Measurements from ENCODE around the gene TIGIT. TPM values are rescaled to one million over a fixed set of nuclear protein-coding genes. Genes with fewer than 3 reads are reported as not detected.
A peak's percentile ranks its signal among the peaks of the same experiment; 100 is the strongest.

The TIGIT gene
- total and polyA plus RNA-seq, 4 donors = 0.37 to 1.1 (median 0.52) TPM

DNA sequence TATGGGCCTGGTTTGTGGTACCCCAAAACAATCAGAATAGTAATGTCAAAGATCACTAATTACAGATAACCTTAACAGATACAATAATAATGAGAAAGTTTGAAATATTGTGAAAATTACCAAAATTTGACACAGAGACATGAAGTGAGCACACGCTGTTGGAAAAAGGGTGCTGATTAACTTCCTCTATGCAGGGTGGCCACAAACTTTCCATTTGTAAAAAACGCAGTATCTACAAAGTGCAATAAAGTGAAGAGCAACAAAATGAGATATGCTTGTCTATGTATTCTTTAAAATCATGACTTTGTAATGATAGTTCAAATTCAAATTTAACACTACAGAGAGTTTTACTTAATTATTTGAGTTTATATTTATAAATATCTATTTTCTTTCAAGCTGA is 7.6 kb upstream of the TIGIT start:
- Histone ChIP-seq H3K9ac (ENCODE audit: insufficient read depth in 1 of 2, low read length in 2 of 2) (no peak overlapping the region), H3K4me1 (ENCODE audit: control insufficient read depth in 5 of 5, insufficient read depth in 5 of 5, low read length in 5 of 5) (no peaks in the 10 kb centered on the region), H3K27ac (ENCODE audit: low read depth in 1 of 2, low read length in 1 of 2) (no peak overlapping the region), H3K9me3 (ENCODE audit: control insufficient read depth in 4 of 4, insufficient read depth in 3 of 4, low read length in 3 of 4) (no peaks in the 10 kb centered on the region), H3K36me3 (ENCODE audit: control insufficient read depth in 4 of 4, insufficient read depth in 4 of 4, low read length in 4 of 4) (no peaks in the 10 kb centered on the region), H3K4me3 (no peak overlapping the region), H3K27me3 (ENCODE audit: control insufficient read depth in 3 of 3, insufficient read depth in 3 of 3, low read length in 2 of 3) (no peaks in the 10 kb centered on the region)
- TF ChIP-seq, protein P1, sequence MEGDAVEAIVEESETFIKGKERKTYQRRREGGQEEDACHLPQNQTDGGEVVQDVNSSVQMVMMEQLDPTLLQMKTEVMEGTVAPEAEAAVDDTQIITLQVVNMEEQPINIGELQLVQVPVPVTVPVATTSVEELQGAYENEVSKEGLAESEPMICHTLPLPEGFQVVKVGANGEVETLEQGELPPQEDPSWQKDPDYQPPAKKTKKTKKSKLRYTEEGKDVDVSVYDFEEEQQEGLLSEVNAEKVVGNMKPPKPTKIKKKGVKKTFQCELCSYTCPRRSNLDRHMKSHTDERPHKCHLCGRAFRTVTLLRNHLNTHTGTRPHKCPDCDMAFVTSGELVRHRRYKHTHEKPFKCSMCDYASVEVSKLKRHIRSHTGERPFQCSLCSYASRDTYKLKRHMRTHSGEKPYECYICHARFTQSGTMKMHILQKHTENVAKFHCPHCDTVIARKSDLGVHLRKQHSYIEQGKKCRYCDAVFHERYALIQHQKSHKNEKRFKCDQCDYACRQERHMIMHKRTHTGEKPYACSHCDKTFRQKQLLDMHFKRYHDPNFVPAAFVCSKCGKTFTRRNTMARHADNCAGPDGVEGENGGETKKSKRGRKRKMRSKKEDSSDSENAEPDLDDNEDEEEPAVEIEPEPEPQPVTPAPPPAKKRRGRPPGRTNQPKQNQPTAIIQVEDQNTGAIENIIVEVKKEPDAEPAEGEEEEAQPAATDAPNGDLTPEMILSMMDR (IDR thresholded peaks at IDR 0.05; ENCODE audit: control extremely low read depth, extremely low read depth) = no peak
- ATAC-seq (ENCODE audit: insufficient read depth, low FRiP score) (no peak), DNase-seq (no peak)
- WGBS, 2 donors = 84 to 91% methylated on average over 2 of the region's 2 CpGs

- no peaks in the 10 kb centered on the region for H3K9me3 ChIP-seq (ENCODE audit: control insufficient read depth in 4 of 4, insufficient read depth in 3 of 4, low read length in 3 of 4)
- H3K4me3 ChIP-seq = no peak overlapping the region
- no peaks in the 10 kb centered on the region for H3K4me1 ChIP-seq (ENCODE audit: control insufficient read depth in 5 of 5, insufficient read depth in 5 of 5, low read length in 5 of 5)
- no peak overlapping the region for H3K27ac ChIP-seq (ENCODE audit: low read depth in 1 of 2, low read length in 1 of 2)
- TF ChIP-seq, protein P1 (IDR thresholded peaks at IDR 0.05; ENCODE audit: control extremely low read depth, extremely low read depth) = peak; percentile 51
- no peaks in the 10 kb centered on the region for H3K36me3 ChIP-seq (ENCODE audit: control insufficient read depth in 4 of 4, insufficient read depth in 4 of 4, low read length in 4 of 4)
- no peaks in the 10 kb centered on the region for H3K27me3 ChIP-seq (ENCODE audit: control insufficient read depth in 3 of 3, insufficient read depth in 3 of 3, low read length in 2 of 3)
- DNase-seq = peak; percentile 18 to 24 (median 23)
- no peak overlapping the region for H3K9ac ChIP-seq (ENCODE audit: insufficient read depth in 1 of 2, low read length in 2 of 2)
- whole genome bisulfite sequencing, 2 donors = 47 to 52% methylated on average over 23 of the region's 23 CpGs
- ATAC-seq (ENCODE audit: insufficient read depth, low FRiP score) = no peak
Measured at GRCh38 chr3:114290911-114291901, 2.6 kb upstream of the TIGIT start.

DNA sequence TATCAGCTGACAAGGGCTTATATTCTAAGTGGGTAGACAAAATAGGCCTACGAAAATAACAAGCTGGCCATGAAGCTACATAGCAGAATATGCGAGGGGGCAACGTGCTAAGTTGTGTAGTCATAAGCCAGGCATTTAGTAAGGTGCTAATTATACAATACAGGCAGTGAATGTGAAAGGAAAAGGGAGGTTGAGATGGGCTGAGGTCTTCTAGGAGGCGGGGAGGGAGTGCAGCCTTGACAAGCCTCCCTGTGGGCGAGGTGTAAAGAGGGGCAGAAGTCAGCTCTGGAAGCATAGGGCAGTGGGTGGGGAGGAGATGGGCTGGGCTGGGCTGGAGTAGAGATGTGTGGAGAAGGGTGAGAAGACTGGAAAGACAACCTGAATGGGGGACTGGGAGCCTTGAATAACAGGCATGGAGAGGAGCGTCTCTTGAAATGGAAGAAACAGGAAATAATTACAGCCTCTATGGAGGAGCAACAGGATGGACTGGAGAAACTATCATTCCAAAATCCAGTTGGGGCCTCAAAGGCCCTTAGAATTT is 1.2 kb downstream of the TIGIT start:
- TF ChIP-seq, protein P1 (IDR thresholded peaks at IDR 0.05; ENCODE audit: control extremely low read depth, extremely low read depth) = no peak
- WGBS, 2 donors = 80 to 89% methylated on average over 6 of the region's 6 CpGs
- H3K36me3 ChIP-seq (ENCODE audit: control insufficient read depth in 4 of 4, insufficient read depth in 4 of 4, low read length in 4 of 4) = no peaks in the 10 kb centered on the region
- no peak overlapping the region for H3K9ac ChIP-seq (ENCODE audit: insufficient read depth in 1 of 2, low read length in 2 of 2)
- H3K27me3 ChIP-seq (ENCODE audit: control insufficient read depth in 3 of 3, insufficient read depth in 3 of 3, low read length in 2 of 3) = no peaks in the 10 kb centered on the region
- DNase-seq (no peak), ATAC-seq (ENCODE audit: insufficient read depth, low FRiP score) (no peak)
- H3K4me1 ChIP-seq (ENCODE audit: control insufficient read depth in 5 of 5, insufficient read depth in 5 of 5, low read length in 5 of 5) = no peaks in the 10 kb centered on the region
- H3K27ac ChIP-seq (ENCODE audit: low read depth in 1 of 2, low read length in 1 of 2) = no peak overlapping the region
- no peak overlapping the region for H3K4me3 ChIP-seq
- no peaks in the 10 kb centered on the region for H3K9me3 ChIP-seq (ENCODE audit: control insufficient read depth in 4 of 4, insufficient read depth in 3 of 4, low read length in 3 of 4)
